GM19025 (cell line): ENCODE data around the gene UIMC1.

Experiments used
- ATAC-seq: cut with Tn5 transposase; IDR thresholded peaks from one replicate; pipeline ENCODE4 v1.9.1; 2021; ENCODE audit warnings: mild to moderate bottlenecking, low read depth, moderate library complexity; ENCODE audit not compliant: unreplicated experiment

Gene UIMC1

DNA sequence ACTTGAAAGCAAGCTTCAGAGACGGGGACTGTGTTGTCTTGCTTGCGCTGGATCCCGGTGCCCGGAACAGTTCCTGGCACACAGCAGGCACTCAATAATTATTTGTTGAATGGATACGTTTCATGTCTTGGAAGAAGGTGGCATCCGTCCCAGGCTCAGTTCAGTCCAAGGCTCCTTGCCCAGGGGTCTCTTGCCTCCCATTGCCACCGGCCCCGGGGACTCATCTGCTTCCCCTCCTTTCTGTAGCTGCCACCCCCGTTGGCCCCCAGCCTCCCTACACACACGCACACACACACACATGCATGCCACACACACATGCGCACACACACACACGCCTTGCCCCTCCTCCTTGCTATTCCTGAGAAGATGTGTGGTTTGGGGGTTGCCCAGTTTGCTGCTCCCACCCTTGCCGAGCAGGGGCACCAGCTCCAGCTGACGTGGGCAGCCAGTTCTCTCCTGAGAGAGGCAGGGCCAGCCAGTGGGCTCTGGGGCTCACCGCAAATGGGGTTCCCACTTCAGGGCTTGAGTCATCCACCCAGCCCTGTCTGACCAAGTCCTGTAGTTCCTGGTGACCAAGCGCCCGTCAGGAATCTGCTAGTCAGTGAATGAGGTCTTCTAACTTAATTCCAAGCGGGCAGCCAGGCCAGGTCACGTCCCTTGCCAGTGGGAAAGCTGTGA is 149.2 kb downstream of the UIMC1 start:
- ATAC-seq, result no peak

- ATAC-seq, result no peak
These were observed 149.8 kb downstream of the UIMC1 start for GRCh38 chr5:176856746-176857145.

GRCh38 chr5:176855598-176855997 is 151.0 kb downstream of the UIMC1 start:
- ATAC-seq, result no peak
